SK-N-SH (cell line): ENCODE measurements around the gene MFSD12. TPM values are rescaled to one million over a fixed set of nuclear protein-coding genes. Genes with fewer than 3 reads are reported as not detected.

Experiments
- CTCF ChIA-PET: fragments of 300-600, 350-600 bp; formaldehyde crosslinking; extraction: SDS; loops from one replicate; lab custom pipeline; 2021; lab: Yijun Ruan, JAX
- POLR2A ChIA-PET: fragments of 350-600 bp; sonication (Branson Sonifier 250); formaldehyde crosslinking; extraction: SDS; loops from one replicate; lab custom pipeline; 2020; ENCODE audit warnings: antibody characterized with exemption, inconsistent platforms; lab: Yijun Ruan, JAX
- DNase-seq: peaks from one replicate; pipeline ENCODE4 v3.0.0; 2012
- H2AFZ ChIP-seq: fragments of 200-600 bp; sonication (generic); 2 replicates; pipeline ENCODE4 v1.8.1; 2016; ENCODE audit warnings: antibody characterized with exemption, mild to moderate bottlenecking, low read depth
- H3F3A ChIP-seq: fragments of 200-600 bp; sonication (generic); replicated peaks from 2 replicates; pipeline ENCODE3; 2016; ENCODE audit warnings: antibody characterized with exemption, mild to moderate bottlenecking; ENCODE audit not compliant: insufficient read depth
- H3K27ac ChIP-seq, 2 experiments: fragments of 200-500 bp in 1 of 2; fragments of 200-600 bp in 1 of 2; sonication (Bioruptor generic) in 1 of 2; sonication (generic), shearing (Covaris generic) in 1 of 2; 2 replicates each; pipeline versions ENCODE4 v1.5.1 to v1.6.1; 2014 to 2016; ENCODE audit warnings: low read depth in 2 of 2, inconsistent platforms in 1 of 2, low read length in 1 of 2, mild to moderate bottlenecking in 1 of 2, mixed read lengths in 1 of 2
- H3K27me3 ChIP-seq: fragments of 200-600 bp; sonication (generic), shearing (Covaris generic); 2 replicates; pipeline ENCODE4 v1.6.1; 2016; ENCODE audit warnings: mixed run types; ENCODE audit not compliant: insufficient read depth
- H3K36me3 ChIP-seq, 2 experiments: fragments of 200-500 bp in 1 of 2; fragments of 200-600 bp in 1 of 2; sonication (Bioruptor generic) in 1 of 2; sonication (generic) in 1 of 2; replicated peaks in 1 of 2; 2 replicates each; pipeline versions ENCODE3 to v1.5.1; 2014 to 2016; ENCODE audit warnings: low read length in 1 of 2, mild to moderate bottlenecking in 1 of 2; ENCODE audit not compliant: insufficient read depth in 2 of 2, control insufficient read depth in 1 of 2
- H3K4me1 ChIP-seq, 2 experiments: fragments of 200-500 bp in 1 of 2; fragments of 200-600 bp in 1 of 2; sonication (Bioruptor generic) in 1 of 2; sonication (generic), shearing (Covaris generic) in 1 of 2; 2 replicates each; pipeline versions ENCODE4 v1.5.1 to v1.6.1; 2014 to 2016; ENCODE audit warnings: low read depth in 1 of 2, low read length in 1 of 2, mixed run types in 1 of 2; ENCODE audit not compliant: insufficient read depth in 2 of 2, control insufficient read depth in 1 of 2
- H3K4me2 ChIP-seq: fragments of 200-600 bp; sonication (generic), shearing (Covaris generic); 2 replicates; pipeline ENCODE4 v1.6.1; 2017; ENCODE audit warnings: mixed run types
- H3K4me3 ChIP-seq, 2 experiments: fragments of 200-500 bp in 1 of 2; fragments of 200-600 bp in 1 of 2; sonication (Bioruptor generic) in 1 of 2; sonication (generic), shearing (Covaris generic) in 1 of 2; 2 replicates each; pipeline versions ENCODE4 v1.5.1 to v1.8.1; 2014 to 2016; ENCODE audit warnings: low read depth in 2 of 2, inconsistent platforms in 1 of 2, low read length in 1 of 2, mild to moderate bottlenecking in 1 of 2, mixed read lengths in 1 of 2, moderate library complexity in 1 of 2
- H3K79me2 ChIP-seq: fragments of 200-600 bp; sonication (generic); 2 replicates; pipeline ENCODE4 v1.8.1; 2017; ENCODE audit warnings: mild to moderate bottlenecking; ENCODE audit not compliant: insufficient read depth
- H3K9ac ChIP-seq: fragments of 200-600 bp; sonication (generic); 2 replicates; pipeline ENCODE4 v1.6.1; 2017; ENCODE audit warnings: mixed run types
- H3K9me2 ChIP-seq: fragments of 200-600 bp; sonication (generic); 2 replicates; pipeline ENCODE4 v1.6.1; 2017; ENCODE audit warnings: mixed run types
- H3K9me3 ChIP-seq: fragments of 200-600 bp; sonication (generic); 2 replicates; pipeline ENCODE4 v1.6.1; 2017; ENCODE audit warnings: mixed run types, mild to moderate bottlenecking, moderate library complexity
- H4K20me1 ChIP-seq: fragments of 200-600 bp; sonication (generic); 2 replicates; pipeline ENCODE4 v1.6.1; 2017; ENCODE audit warnings: mild to moderate bottlenecking, mixed run types; ENCODE audit not compliant: insufficient read depth
- CTCF ChIP-seq: fragments of 200-600 bp; sonication (generic); IDR thresholded peaks from 2 replicates; pipeline ENCODE4 v1.6.1; 2017; ENCODE audit warnings: antibody characterized with exemption, mild to moderate bottlenecking, moderate library complexity
- ELF1 ChIP-seq: IDR thresholded peaks from 2 replicates; pipeline ENCODE4 v1.4.0; 2012
- EP300 ChIP-seq, 2 experiments: IDR thresholded peaks; 2 replicates each; pipeline versions ENCODE4 v1.4.0 to v1.6.1; 2012; ENCODE audit warnings: borderline replicate concordance in 1 of 2, low read depth in 1 of 2, low read length in 1 of 2
- EZH2phosphoT487 ChIP-seq: fragments of 200-600 bp; sonication (generic); IDR thresholded peaks from 2 replicates; pipeline ENCODE4 v1.6.1; 2017; ENCODE audit warnings: low read depth, mixed run types, mild to moderate bottlenecking, antibody characterized with exemption, moderate library complexity, borderline replicate concordance
- FOSL2 ChIP-seq: IDR thresholded peaks from 2 replicates; pipeline ENCODE4 v1.4.0; 2012; ENCODE audit warnings: low read depth, mild to moderate bottlenecking, moderate library complexity, borderline replicate concordance
- FOXM1 ChIP-seq: IDR thresholded peaks from 2 replicates; pipeline ENCODE4 v1.4.0; 2012; ENCODE audit warnings: low read depth, mild to moderate bottlenecking
- GABPA ChIP-seq: IDR thresholded peaks from 2 replicates; pipeline ENCODE4 v1.4.0; 2012; ENCODE audit warnings: low read depth, mild to moderate bottlenecking
- GATA2 ChIP-seq: sonication (generic); formaldehyde crosslinking; IDR thresholded peaks from 2 replicates; pipeline ENCODE4 v1.5.0; 2020; ENCODE audit warnings: mild to moderate bottlenecking, missing genetic modification reagents
- IRF3 ChIP-seq: fragments of 150-350 bp; IDR thresholded peaks from 2 replicates; pipeline ENCODE4 v1.6.1; 2016; ENCODE audit warnings: mild to moderate bottlenecking, low read depth, low read length
- MEF2A ChIP-seq: IDR thresholded peaks from 2 replicates; pipeline ENCODE4 v1.4.0; 2012; ENCODE audit warnings: low read depth, borderline replicate concordance
- NRF1 ChIP-seq: IDR thresholded peaks from 2 replicates; pipeline ENCODE4 v1.6.1; 2012; ENCODE audit warnings: low read depth, mild to moderate bottlenecking, low read length
- POLR2AphosphoS5 ChIP-seq: IDR thresholded peaks from 2 replicates; pipeline ENCODE4 v1.6.1; 2012; ENCODE audit warnings: low read depth, low read length
- RXRA ChIP-seq: IDR thresholded peaks from 2 replicates; pipeline ENCODE4 v1.4.0; 2012; ENCODE audit warnings: low read depth, mild to moderate bottlenecking, borderline replicate concordance
- SMC3 ChIP-seq: IDR thresholded peaks from 2 replicates; pipeline ENCODE4 v1.6.1; 2012; ENCODE audit warnings: low read depth, low read length, improper control_type of control experiment
- TAF1 ChIP-seq: IDR thresholded peaks from 2 replicates; pipeline ENCODE4 v1.6.1; 2012; ENCODE audit warnings: low read depth, mild to moderate bottlenecking, low read length, moderate library complexity, borderline replicate concordance
- TEAD4 ChIP-seq: IDR thresholded peaks from 2 replicates; pipeline ENCODE4 v1.4.0; 2012; ENCODE audit warnings: mild to moderate bottlenecking, borderline replicate concordance; ENCODE audit not compliant: insufficient read depth
- USF2 ChIP-seq: fragments of 150-350 bp; IDR thresholded peaks from 2 replicates; pipeline ENCODE4 v1.6.1; 2017; ENCODE audit warnings: antibody characterized with exemption, low read length, low read depth, borderline replicate concordance
- YY1 ChIP-seq: IDR thresholded peaks from 2 replicates; pipeline ENCODE4 v1.4.0; 2012; ENCODE audit warnings: low read depth, mild to moderate bottlenecking
- WGBS: methylation state at CpG from one replicate; pipeline ENCODE4 v1.1.6; 2017; ENCODE audit warnings: low lambda C conversion rate; 5-methylcytosine and 5-hydroxymethylcytosine counted together
- polyA plus RNA-seq, 3 experiments: library from polyadenylated mRNA; depleted of rRNA; stranded (reverse); fragments of >200 nt; gene quantifications; 2 replicates each; pipeline ENCODE4 v1.2.3, GENCODE V29; 2012
- TF ChIP-seq, protein P1 (sequence below): IDR thresholded peaks from 2 replicates; pipeline ENCODE4 v1.4.0; 2012; ENCODE audit warnings: low read depth, borderline replicate concordance
- TF ChIP-seq, protein P2 (sequence below): IDR thresholded peaks from 2 replicates; pipeline ENCODE4 v1.4.0; 2012; ENCODE audit warnings: low read depth

Gene MFSD12
- polyA plus RNA-seq, 1 of the 3 experiments (the other 2 are of a cell fraction), result 53.3 TPM

DNA sequence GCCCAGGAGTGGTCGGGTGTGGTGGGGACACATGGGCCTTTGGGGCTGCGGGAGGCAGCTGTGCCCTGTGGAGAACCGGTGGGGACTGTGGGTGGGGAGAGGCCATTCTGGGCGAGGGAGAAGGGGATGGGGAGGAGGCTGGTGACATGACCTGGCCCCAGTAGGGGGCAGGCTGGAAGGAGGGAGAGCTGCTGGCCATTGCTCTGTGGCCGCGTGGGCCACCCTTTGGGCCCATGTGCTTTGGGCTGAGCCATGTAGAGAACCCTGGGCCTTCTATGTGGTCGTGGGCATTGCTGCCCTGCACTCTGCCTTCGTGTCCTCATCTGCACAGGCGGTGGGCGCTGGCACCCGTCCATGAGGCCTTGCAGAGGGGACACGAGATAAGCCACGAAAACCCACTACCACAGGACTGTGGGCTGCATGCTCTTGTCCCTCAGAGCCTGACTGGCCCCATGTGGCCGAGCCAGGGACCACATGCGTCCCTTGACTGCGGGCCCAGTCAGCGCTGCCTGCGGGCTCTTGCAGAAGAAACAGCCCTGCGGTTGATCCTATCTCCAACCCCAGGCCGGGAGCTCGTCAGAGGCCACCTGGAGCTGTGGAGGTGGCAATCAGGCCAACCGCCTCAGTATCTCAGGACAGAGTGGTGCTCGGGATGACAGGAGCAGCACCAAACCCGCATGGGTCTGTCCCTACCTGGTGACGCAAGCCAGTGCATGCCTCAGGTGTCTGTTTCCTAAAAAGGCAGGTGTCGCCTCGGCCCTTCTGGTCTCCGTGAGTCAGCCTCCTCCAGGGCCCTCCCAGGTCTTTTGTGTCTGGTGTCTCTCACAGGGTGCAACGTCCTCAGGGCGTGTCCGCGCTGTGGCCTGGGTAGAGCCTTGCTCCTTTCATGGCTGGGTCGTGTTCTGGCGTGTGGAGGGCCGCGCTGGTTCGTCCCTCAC is 37.0 kb downstream of the MFSD12 start:
- H3F3A ChIP-seq, result no peaks in the 10 kb centered on the region
- peaks cover 0 to 20% of the 10 kb centered on the region in 2 experiments; a peak in 1 of 4 replicates for H3K4me1 ChIP-seq
- no peaks in the 10 kb centered on the region for H3K27me3 ChIP-seq
- ChIA-PET CTCF (no interaction called here), POLR2A (no interaction called here)
- H4K20me1 ChIP-seq, result peaks cover 79% of the 10 kb centered on the region
- H2AFZ ChIP-seq, result no peak overlapping the region
- no peaks in the 10 kb centered on the region for H3K9me3 ChIP-seq
- H3K9me2 ChIP-seq, result no peaks in the 10 kb centered on the region
- no peak overlapping the region for H3K4me2 ChIP-seq
- H3K27ac ChIP-seq, result no peak overlapping the region; a peak in 1 of 4 replicates
- DNase-seq, result peak; percentile 66
- H3K4me3 ChIP-seq, result no peak overlapping the region
- WGBS, result 94% methylated on average over 8 of the region's 37 CpGs
- TF ChIP-seq GATA2 (CRISPR knock-in tag) (no peak; the same call in 1 of the 2 replicates), RXRA (no peak), ELF1 (no peak), EP300 (IDR thresholded peaks at IDR 0.05; ENCODE audit: borderline replicate concordance in 1 of 2, low read depth in 1 of 2, low read length in 1 of 2) (no peak), EZH2phosphoT487 (no peak), USF2 (no peak), TEAD4 (no peak), SMC3 (no peak), FOXM1 (no peak), TAF1 (no peak), YY1 (no peak), MEF2A (no peak), FOSL2 (no peak), GABPA (no peak), NRF1 (no peak), POLR2AphosphoS5 (no peak), IRF3 (no peak), CTCF (no peak)
- TF ChIP-seq, protein P1, sequence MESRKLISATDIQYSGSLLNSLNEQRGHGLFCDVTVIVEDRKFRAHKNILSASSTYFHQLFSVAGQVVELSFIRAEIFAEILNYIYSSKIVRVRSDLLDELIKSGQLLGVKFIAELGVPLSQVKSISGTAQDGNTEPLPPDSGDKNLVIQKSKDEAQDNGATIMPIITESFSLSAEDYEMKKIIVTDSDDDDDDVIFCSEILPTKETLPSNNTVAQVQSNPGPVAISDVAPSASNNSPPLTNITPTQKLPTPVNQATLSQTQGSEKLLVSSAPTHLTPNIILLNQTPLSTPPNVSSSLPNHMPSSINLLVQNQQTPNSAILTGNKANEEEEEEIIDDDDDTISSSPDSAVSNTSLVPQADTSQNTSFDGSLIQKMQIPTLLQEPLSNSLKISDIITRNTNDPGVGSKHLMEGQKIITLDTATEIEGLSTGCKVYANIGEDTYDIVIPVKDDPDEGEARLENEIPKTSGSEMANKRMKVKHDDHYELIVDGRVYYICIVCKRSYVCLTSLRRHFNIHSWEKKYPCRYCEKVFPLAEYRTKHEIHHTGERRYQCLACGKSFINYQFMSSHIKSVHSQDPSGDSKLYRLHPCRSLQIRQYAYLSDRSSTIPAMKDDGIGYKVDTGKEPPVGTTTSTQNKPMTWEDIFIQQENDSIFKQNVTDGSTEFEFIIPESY, result no peak
- TF ChIP-seq, protein P2, sequence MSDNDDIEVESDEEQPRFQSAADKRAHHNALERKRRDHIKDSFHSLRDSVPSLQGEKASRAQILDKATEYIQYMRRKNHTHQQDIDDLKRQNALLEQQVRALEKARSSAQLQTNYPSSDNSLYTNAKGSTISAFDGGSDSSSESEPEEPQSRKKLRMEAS, result no peak
- H3K36me3 ChIP-seq, result peaks cover 7 to 27% of the 10 kb centered on the region in 2 experiments
- H3K79me2 ChIP-seq, result peaks cover 86% of the 10 kb centered on the region
- no peak overlapping the region for H3K9ac ChIP-seq
